Osteocyte (in vitro differentiated cells): Measurements from ENCODE around the gene SPINDOC. TPM values are rescaled to one million over a fixed set of nuclear protein-coding genes. Genes with fewer than 3 reads are reported as not detected.

Source experiments
- DNase-seq: peaks from one replicate; pipeline ENCODE4 v3.0.0; 2021; ENCODE audit warnings: mixed read lengths; ENCODE audit not compliant: unreplicated experiment; ENCODE audit errors: extremely low spot score
- H3K27ac Mint-ChIP-seq: one replicate; pipeline ENCODE4 v1.8.0; 2021; ENCODE audit warnings: mild to moderate bottlenecking, mixed read lengths; ENCODE audit not compliant: unreplicated experiment
- H3K27me3 Mint-ChIP-seq: one replicate; pipeline ENCODE4 v1.8.0; 2021; ENCODE audit warnings: mixed read lengths; ENCODE audit not compliant: unreplicated experiment
- H3K36me3 Mint-ChIP-seq: one replicate; pipeline ENCODE4 v1.8.0; 2021; ENCODE audit warnings: mixed read lengths; ENCODE audit not compliant: unreplicated experiment
- H3K4me1 Mint-ChIP-seq: one replicate; pipeline ENCODE4 v1.8.0; 2021; ENCODE audit warnings: mixed read lengths; ENCODE audit not compliant: unreplicated experiment
- H3K4me3 Mint-ChIP-seq: one replicate; pipeline ENCODE4 v1.8.0; 2021; ENCODE audit warnings: mild to moderate bottlenecking, moderate library complexity, mixed read lengths; ENCODE audit not compliant: unreplicated experiment
- H3K9me3 Mint-ChIP-seq: one replicate; pipeline ENCODE4 v1.8.0; 2021; ENCODE audit warnings: mixed read lengths; ENCODE audit not compliant: unreplicated experiment
- CTCF ChIP-seq: fragments of 200-600 bp; sonication (generic); IDR thresholded peaks from 2 replicates; pipeline ENCODE4 v1.5.0; 2021; ENCODE audit warnings: antibody characterized with exemption, mild to moderate bottlenecking, moderate library complexity
- total RNA-seq: library from RNA; stranded (reverse); gene quantifications from 2 replicates; pipeline ENCODE4 v1.2.1, GENCODE V29; 2021

SPINDOC gene
- total RNA-seq, 1 donor from 2014 or later, result 33.5 TPM

GRCh38 chr11:63791495-63792167, 21.6 kb upstream of the SPINDOC start:
- H3K36me3 Mint-ChIP-seq, result peaks cover 7% of the 10 kb centered on the region
- no peak overlapping the region for H3K4me3 Mint-ChIP-seq
- H3K27ac Mint-ChIP-seq, result no peak overlapping the region
- TF ChIP-seq CTCF, result no peak
- DNase-seq, result no peak
- no peaks in the 10 kb centered on the region for H3K4me1 Mint-ChIP-seq
- H3K27me3 Mint-ChIP-seq, result no peaks in the 10 kb centered on the region
- peaks cover 4% of the 10 kb centered on the region for H3K9me3 Mint-ChIP-seq

GRCh38 chr11:63793161-63793560, 20.1 kb upstream of the SPINDOC start:
- DNase-seq, result no peak
- H3K27me3 Mint-ChIP-seq, result no peaks in the 10 kb centered on the region
- TF ChIP-seq CTCF, result no peak
- H3K4me3 Mint-ChIP-seq, result no peak overlapping the region
- H3K9me3 Mint-ChIP-seq, result peaks cover 4% of the 10 kb centered on the region
- no peak overlapping the region for H3K27ac Mint-ChIP-seq
- H3K4me1 Mint-ChIP-seq, result no peaks in the 10 kb centered on the region
- H3K36me3 Mint-ChIP-seq, result peaks cover 7% of the 10 kb centered on the region

GRCh38 chr11:63795066-63795465, 18.2 kb upstream of the SPINDOC start:
- Mint-ChIP-seq H3K27ac (no peak overlapping the region), H3K4me1 (no peaks in the 10 kb centered on the region), H3K9me3 (peaks cover 4% of the 10 kb centered on the region), H3K4me3 (no peak overlapping the region), H3K27me3 (no peaks in the 10 kb centered on the region), H3K36me3 (peaks cover 7% of the 10 kb centered on the region)
- no peak for TF ChIP-seq CTCF
- no peak for DNase-seq

- H3K4me1 Mint-ChIP-seq, result peaks cover under 1% of the 10 kb centered on the region
Measured at GRCh38 chr11:63800921-63801320, 12.3 kb upstream of the SPINDOC start.

More at GRCh38 chr11:63800921-63801320, 12.3 kb upstream of the SPINDOC start:
- Mint-ChIP-seq H3K27ac (no peak overlapping the region), H3K4me3 (no peak overlapping the region), H3K36me3 (no peaks in the 10 kb centered on the region), H3K27me3 (no peaks in the 10 kb centered on the region), H3K9me3 (no peaks in the 10 kb centered on the region)
- TF ChIP-seq CTCF, result no peak
- no peak for DNase-seq
